ENCODE results near the gene SLPI.

The SLPI gene

GRCh38 chr20:45211569-45212474 is 42.5 kb downstream of the SLPI start:
- DNase-seq: no peak

- DNase-seq: no peak
Measured at GRCh38 chr20:45209924-45210323, 44.4 kb downstream of the SLPI start.

- DNase-seq: no peak
Measured at GRCh38 chr20:45206725-45207124, 47.6 kb downstream of the SLPI start, which contains the start of gene SEMG1. TSS of gene SEMG1 (plus strand) at chr20:45207033. CDS start at chr20:45207054, 21 bp downstream.
